PC-9 (cell line): ENCODE measurements around the gene CDC20B. TPM values are rescaled to one million over a fixed set of nuclear protein-coding genes. Genes with fewer than 3 reads are reported as not detected.
"Not testable (repeated sequence)": the region's sequence is repeated elsewhere in the genome, so short reads cannot be mapped to it uniquely, and the experiment has no call there.

Experiments used
- BruUV-seq: library from RNA; stranded (reverse); fragments of 400-500 nt; replicated peaks from 2 replicates; lab custom pipeline; 2021; lab: Mats Ljungman, UMichigan
- CTCF ChIA-PET: fragments of 300-600 bp; sonication (Branson Sonifier 250); formaldehyde crosslinking; loops from one replicate; lab custom pipeline; 2022; ENCODE audit warnings: antibody characterized with exemption; lab: Charles Lee
- POLR2A ChIA-PET: fragments of 300-600 bp; sonication (Branson Sonifier 250); formaldehyde crosslinking; loops from one replicate; lab custom pipeline; 2022; ENCODE audit warnings: antibody characterized with exemption; ENCODE audit not compliant: unreplicated experiment; lab: Charles Lee
- DNase-seq, 2 experiments: peaks; one replicate each; pipeline versions ENCODE4 v3.0.0 to v3.0.0-alpha.2; 2015 to 2022; ENCODE audit warnings: mixed read lengths in 1 of 2
- H2AFZ ChIP-seq: fragments of 200-600 bp; sonication (generic); 2 replicates; pipeline ENCODE4 v1.8.1; 2017; ENCODE audit warnings: antibody characterized with exemption
- H3F3A ChIP-seq: fragments of 200-600 bp; sonication (generic); 2 replicates; pipeline ENCODE4 v1.8.1; 2017; ENCODE audit warnings: antibody characterized with exemption, mild to moderate bottlenecking, low read depth; ENCODE audit not compliant: insufficient read depth
- H3K27ac ChIP-seq: fragments of 200-600 bp; sonication (generic); 2 replicates; pipeline ENCODE4 v1.6.1; 2016; ENCODE audit warnings: mixed run types
- H3K27me3 ChIP-seq: fragments of 200-600 bp; sonication (generic); 2 replicates; pipeline ENCODE4 v1.6.1; 2016; ENCODE audit warnings: low read depth, mixed run types; ENCODE audit not compliant: insufficient read depth
- H3K36me3 ChIP-seq: fragments of 200-600 bp; sonication (generic); 2 replicates; pipeline ENCODE4 v1.6.1; 2016; ENCODE audit warnings: low read depth, mixed run types
- H3K4me1 ChIP-seq: fragments of 200-600 bp; sonication (generic); replicated peaks from 2 replicates; pipeline ENCODE4 v1.6.1; 2016; ENCODE audit warnings: mixed run types; ENCODE audit not compliant: insufficient read depth
- H3K4me2 ChIP-seq: fragments of 200-600 bp; sonication (generic); 2 replicates; pipeline ENCODE4 v1.6.1; 2017; ENCODE audit warnings: mixed run types
- H3K4me3 ChIP-seq: fragments of 200-600 bp; sonication (generic); 2 replicates; pipeline ENCODE4 v1.6.1; 2016; ENCODE audit warnings: mixed run types
- H3K79me2 ChIP-seq: fragments of 200-600 bp; sonication (generic); 2 replicates; pipeline ENCODE4 v1.6.1; 2017; ENCODE audit warnings: low read depth, mixed run types
- H3K9me2 ChIP-seq: fragments of 200-600 bp; sonication (generic); 2 replicates; pipeline ENCODE4 v1.8.1; 2017; ENCODE audit warnings: mild to moderate bottlenecking; ENCODE audit not compliant: insufficient read depth
- H3K9me3 ChIP-seq: fragments of 200-600 bp; sonication (generic); 2 replicates; pipeline ENCODE4 v1.8.1; 2016; ENCODE audit warnings: low read depth; ENCODE audit not compliant: insufficient read depth
- H4K20me1 ChIP-seq: fragments of 200-600 bp; sonication (generic); 2 replicates; pipeline ENCODE4 v1.8.1; 2017; ENCODE audit not compliant: insufficient read depth
- EZH2 ChIP-seq: fragments of 200-600 bp; sonication (generic); IDR thresholded peaks from 2 replicates; pipeline ENCODE4 v1.8.0; 2017; ENCODE audit warnings: antibody characterized with exemption, low read depth
- intact Hi-C: fragments of 100-400 bp; cut with micrococcal nuclease; formaldehyde crosslinking; loops from one replicate; pipeline ENCODE4 v1.10.0; 2022; ENCODE audit not compliant: unreplicated experiment
- total RNA-seq: library from RNA; stranded (reverse); gene quantifications from 2 replicates; pipeline ENCODE4 v1.2.3, GENCODE V29; 2021
- TF ChIP-seq, protein P1 (sequence below): fragments of 200-600 bp; sonication (generic); conservative IDR thresholded peaks from 2 replicates; pipeline ENCODE4 v1.6.1; 2017; ENCODE audit warnings: mixed run types, antibody characterized with exemption, mild to moderate bottlenecking, moderate library complexity

The CDC20B gene
- total RNA-seq, 1 experiment from 2014 or later, result not detected

DNA sequence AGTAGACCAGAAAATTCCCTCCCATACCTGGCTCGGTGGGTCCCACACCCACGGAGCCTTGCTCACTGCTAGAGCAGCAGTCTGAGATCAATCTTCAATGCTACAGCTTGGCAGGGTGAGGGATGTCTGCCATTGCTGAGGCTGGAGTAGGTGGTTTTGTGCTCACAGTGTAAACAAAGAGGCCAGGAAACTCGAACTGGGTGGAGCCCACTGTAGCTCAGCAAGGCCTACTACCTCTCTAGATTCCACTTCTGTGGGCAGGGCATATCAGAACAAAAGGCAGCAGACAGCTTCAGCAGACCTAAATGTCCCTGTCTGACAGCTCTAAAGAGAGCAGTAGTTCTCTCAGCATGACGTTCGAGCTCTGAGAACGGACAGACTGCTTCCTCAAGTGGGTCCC lies 76.1 kb downstream of the CDC20B start:
- POLR2A ChIA-PET, result no interaction called here
- no peak for DNase-seq
- no peaks in the 10 kb centered on the region for H3K9me2 ChIP-seq
- no peak overlapping the region for H2AFZ ChIP-seq
- no peaks in the 10 kb centered on the region for H3F3A ChIP-seq
- H3K36me3 ChIP-seq, result no peaks in the 10 kb centered on the region
- no peaks in the 10 kb centered on the region for H3K79me2 ChIP-seq
- no peaks in the 10 kb centered on the region for H4K20me1 ChIP-seq
- TF ChIP-seq, protein P1, sequence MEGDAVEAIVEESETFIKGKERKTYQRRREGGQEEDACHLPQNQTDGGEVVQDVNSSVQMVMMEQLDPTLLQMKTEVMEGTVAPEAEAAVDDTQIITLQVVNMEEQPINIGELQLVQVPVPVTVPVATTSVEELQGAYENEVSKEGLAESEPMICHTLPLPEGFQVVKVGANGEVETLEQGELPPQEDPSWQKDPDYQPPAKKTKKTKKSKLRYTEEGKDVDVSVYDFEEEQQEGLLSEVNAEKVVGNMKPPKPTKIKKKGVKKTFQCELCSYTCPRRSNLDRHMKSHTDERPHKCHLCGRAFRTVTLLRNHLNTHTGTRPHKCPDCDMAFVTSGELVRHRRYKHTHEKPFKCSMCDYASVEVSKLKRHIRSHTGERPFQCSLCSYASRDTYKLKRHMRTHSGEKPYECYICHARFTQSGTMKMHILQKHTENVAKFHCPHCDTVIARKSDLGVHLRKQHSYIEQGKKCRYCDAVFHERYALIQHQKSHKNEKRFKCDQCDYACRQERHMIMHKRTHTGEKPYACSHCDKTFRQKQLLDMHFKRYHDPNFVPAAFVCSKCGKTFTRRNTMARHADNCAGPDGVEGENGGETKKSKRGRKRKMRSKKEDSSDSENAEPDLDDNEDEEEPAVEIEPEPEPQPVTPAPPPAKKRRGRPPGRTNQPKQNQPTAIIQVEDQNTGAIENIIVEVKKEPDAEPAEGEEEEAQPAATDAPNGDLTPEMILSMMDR, result no peak
- TF ChIP-seq EZH2, result no peak
- H3K4me3 ChIP-seq, result no peak overlapping the region
- CTCF ChIA-PET, result no interaction called here
- H3K4me2 ChIP-seq, result no peak overlapping the region
- peaks cover 55% of the 10 kb centered on the region for H3K27me3 ChIP-seq
- BruUV-seq, result no TSS peak
- no peaks in the 10 kb centered on the region for H3K4me1 ChIP-seq
- no peak overlapping the region for H3K27ac ChIP-seq
- intact Hi-C loops, result no loop called here
- no peaks in the 10 kb centered on the region for H3K9me3 ChIP-seq

DNA sequence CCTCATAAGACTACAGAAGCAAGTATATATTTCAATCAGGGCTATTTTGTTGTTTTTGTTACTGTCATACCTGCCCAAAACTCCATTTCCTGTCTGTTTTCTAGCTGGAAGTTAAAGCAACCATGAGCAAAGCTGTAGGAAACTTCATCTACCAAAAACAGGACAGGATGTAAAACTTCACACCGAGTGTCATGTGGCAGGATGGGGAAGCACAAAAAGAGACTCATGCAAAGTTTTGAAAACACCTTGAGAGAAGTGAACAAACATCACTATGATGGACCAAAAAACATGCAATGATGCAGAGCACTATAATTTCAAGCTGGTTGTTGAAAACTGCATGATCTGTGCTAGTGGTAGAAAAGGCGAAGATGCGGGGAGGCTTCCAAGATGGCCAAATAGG lies 76.8 kb downstream of the CDC20B start:
- no peak overlapping the region for H3K4me2 ChIP-seq
- BruUV-seq, result no TSS peak
- no peak overlapping the region for H3K27ac ChIP-seq
- POLR2A ChIA-PET, result no interaction called here
- no peak overlapping the region for H2AFZ ChIP-seq
- no peaks in the 10 kb centered on the region for H3K79me2 ChIP-seq
- no peak overlapping the region for H3K4me3 ChIP-seq
- intact Hi-C loops, result no loop called here
- no peaks in the 10 kb centered on the region for H3F3A ChIP-seq
- no peaks in the 10 kb centered on the region for H4K20me1 ChIP-seq
- CTCF ChIA-PET, result no interaction called here
- H3K9me2 ChIP-seq, result no peaks in the 10 kb centered on the region
- H3K36me3 ChIP-seq, result no peaks in the 10 kb centered on the region
- peaks cover 62% of the 10 kb centered on the region for H3K27me3 ChIP-seq
- H3K9me3 ChIP-seq, result no peaks in the 10 kb centered on the region
- no peak for DNase-seq
- no peak for TF ChIP-seq EZH2
- TF ChIP-seq, protein P1, result no peak
- no peaks in the 10 kb centered on the region for H3K4me1 ChIP-seq

DNA sequence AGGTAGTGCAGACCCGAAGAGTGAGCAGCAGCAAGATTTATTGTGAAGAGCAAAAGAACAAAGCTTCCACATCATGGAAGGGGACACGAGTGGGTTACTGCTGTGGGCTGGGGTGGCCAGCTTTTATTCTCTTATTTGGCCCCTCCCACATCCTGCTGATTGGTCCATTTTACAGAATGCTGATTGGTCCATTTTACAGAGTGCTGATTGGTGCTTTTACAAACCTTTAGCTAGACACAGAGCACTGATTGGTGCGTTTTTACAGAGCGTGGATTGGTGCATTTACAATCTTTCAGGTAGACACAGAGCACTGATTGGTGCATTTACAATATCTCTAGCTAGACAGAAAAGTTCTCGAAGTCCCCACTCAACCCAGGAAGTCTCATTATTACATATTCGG lies 82.0 kb downstream of the CDC20B start:
- H3K4me1 ChIP-seq, POLR2A ChIA-PET: not testable (repeated sequence)

DNA sequence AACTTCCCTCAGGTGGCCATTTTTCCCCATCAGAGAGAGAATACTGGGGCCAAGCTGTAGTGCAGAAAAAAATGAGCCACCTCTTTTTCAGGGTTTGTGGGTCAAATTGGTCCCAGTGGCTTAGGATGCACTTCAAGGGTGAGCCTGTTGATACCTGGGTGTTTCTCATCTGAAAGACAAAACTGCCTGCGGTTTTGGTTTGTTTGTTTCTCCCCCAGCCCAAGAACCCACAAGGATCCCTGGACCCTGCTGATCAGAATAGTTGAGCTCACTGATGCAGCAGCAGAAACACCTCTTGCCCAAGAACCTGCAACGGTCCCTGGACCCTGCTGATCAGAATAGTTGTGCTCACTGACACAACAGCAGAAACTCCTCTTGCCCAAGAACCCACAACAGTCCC lies 83.7 kb downstream of the CDC20B start:
- H3K4me3 ChIP-seq, intact Hi-C loops, POLR2A ChIA-PET, H2AFZ ChIP-seq, H3K9me2 ChIP-seq, H3K36me3 ChIP-seq, H3K4me1 ChIP-seq, H3K9me3 ChIP-seq, DNase-seq, CTCF ChIA-PET, H3K4me2 ChIP-seq, H3K79me2 ChIP-seq, H3F3A ChIP-seq, BruUV-seq, H3K27ac ChIP-seq, H4K20me1 ChIP-seq: not testable (repeated sequence)
- peaks cover 75% of the 10 kb centered on the region for H3K27me3 ChIP-seq

More for the DNA sequence above, 82.0 kb downstream of the CDC20B start:
- H4K20me1 ChIP-seq, H3K27ac ChIP-seq, DNase-seq, H3K9me3 ChIP-seq, H3K36me3 ChIP-seq, CTCF ChIA-PET, H3K4me2 ChIP-seq, H3K79me2 ChIP-seq, BruUV-seq, H2AFZ ChIP-seq, intact Hi-C loops, H3K9me2 ChIP-seq, H3F3A ChIP-seq, H3K4me3 ChIP-seq: not testable (repeated sequence)
- peaks cover 92% of the 10 kb centered on the region for H3K27me3 ChIP-seq
